GM12872 (cell line): Measurements from ENCODE around the gene ZNF511.

Source experiments
- TF ChIP-seq, protein P1 (sequence below): IDR thresholded peaks from 3 replicates; pipeline ENCODE4 v1.5.1; 2011; ENCODE audit warnings: low read depth, mild to moderate bottlenecking, low read length, moderate library complexity; ENCODE audit not compliant: insufficient read depth

The ZNF511 gene

DNA sequence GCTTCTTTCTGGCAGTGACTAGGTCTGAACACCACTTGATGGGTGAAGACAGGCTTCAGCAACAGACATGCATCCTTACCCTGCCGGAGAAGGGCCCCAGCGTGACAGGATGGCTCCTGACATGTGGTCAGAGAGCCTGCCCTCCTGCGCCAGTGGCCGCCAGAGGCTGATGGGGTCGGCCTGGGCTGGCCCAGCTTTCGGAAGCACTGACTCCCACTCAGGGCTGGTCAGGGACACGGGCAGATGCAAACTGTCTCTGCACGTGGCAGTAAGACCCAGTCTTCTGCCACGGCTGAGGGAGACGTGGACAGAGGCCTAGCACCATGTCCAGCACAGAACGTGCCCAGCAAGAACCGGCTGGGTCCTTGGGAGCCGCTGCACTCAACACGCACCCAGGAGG is 10.2 kb upstream of the ZNF511 start:
- TF ChIP-seq, protein P1, sequence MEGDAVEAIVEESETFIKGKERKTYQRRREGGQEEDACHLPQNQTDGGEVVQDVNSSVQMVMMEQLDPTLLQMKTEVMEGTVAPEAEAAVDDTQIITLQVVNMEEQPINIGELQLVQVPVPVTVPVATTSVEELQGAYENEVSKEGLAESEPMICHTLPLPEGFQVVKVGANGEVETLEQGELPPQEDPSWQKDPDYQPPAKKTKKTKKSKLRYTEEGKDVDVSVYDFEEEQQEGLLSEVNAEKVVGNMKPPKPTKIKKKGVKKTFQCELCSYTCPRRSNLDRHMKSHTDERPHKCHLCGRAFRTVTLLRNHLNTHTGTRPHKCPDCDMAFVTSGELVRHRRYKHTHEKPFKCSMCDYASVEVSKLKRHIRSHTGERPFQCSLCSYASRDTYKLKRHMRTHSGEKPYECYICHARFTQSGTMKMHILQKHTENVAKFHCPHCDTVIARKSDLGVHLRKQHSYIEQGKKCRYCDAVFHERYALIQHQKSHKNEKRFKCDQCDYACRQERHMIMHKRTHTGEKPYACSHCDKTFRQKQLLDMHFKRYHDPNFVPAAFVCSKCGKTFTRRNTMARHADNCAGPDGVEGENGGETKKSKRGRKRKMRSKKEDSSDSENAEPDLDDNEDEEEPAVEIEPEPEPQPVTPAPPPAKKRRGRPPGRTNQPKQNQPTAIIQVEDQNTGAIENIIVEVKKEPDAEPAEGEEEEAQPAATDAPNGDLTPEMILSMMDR, result no peak

GRCh38 chr10:133299224-133299623 is 9.5 kb upstream of the ZNF511 start:
- TF ChIP-seq, protein P1, result no peak

- TF ChIP-seq, protein P1, result no peak
These were observed 9.0 kb upstream of the ZNF511 start for GRCh38 chr10:133299738-133300137.

GRCh38 chr10:133302230-133302629 is 6.5 kb upstream of the ZNF511 start:
- TF ChIP-seq, protein P1, result no peak

GRCh38 chr10:133303206-133303605 is 5.5 kb upstream of the ZNF511 start:
- TF ChIP-seq, protein P1, result no peak

- TF ChIP-seq, protein P1, result no peak
These were observed 2.6 kb upstream of the ZNF511 start for GRCh38 chr10:133306097-133306476.

GRCh38 chr10:133306941-133307379 is 1.8 kb upstream of the ZNF511 start:
- TF ChIP-seq, protein P1, result no peak
